Lung (tissue), 12 donors: ENCODE measurements around the gene DUSP5. TPM values are rescaled to one million over a fixed set of nuclear protein-coding genes. Genes with fewer than 3 reads are reported as not detected.
A peak's percentile ranks its signal among the peaks of the same experiment; 100 is the strongest.
"Not testable (repeated sequence)": the region's sequence is repeated elsewhere in the genome, so short reads cannot be mapped to it uniquely, and the experiment has no call there.

Experiments used
- ATAC-seq: fragments of 200-7000 bp; cut with Tn5 transposase; one replicate; pipeline ENCODE4 v1.9.1; 2020; ENCODE audit warnings: moderate number of reproducible peaks; ENCODE audit not compliant: insufficient read depth, low FRiP score
- DNase-seq, 3 donors: peaks; one replicate each; pipeline ENCODE4 v3.0.0-alpha.2; 2013 to 2017
- H3K27ac ChIP-seq, 2 donors: one replicate each; pipeline ENCODE4 v1.5.1; 2013; ENCODE audit warnings: mild to moderate bottlenecking in 2 of 2, moderate library complexity in 2 of 2, control low read depth in 1 of 2, inconsistent platforms in 1 of 2, low read depth in 1 of 2, low read length in 1 of 2
- H3K27me3 ChIP-seq, 3 donors: one replicate each; pipeline ENCODE4 v1.5.1; 2013; ENCODE audit warnings: low read length in 2 of 3; ENCODE audit not compliant: control insufficient read depth in 3 of 3, insufficient read depth in 3 of 3
- H3K36me3 ChIP-seq, 4 donors: one replicate each; pipeline ENCODE4 v1.5.1; 2013; ENCODE audit warnings: low read length in 4 of 4, mild to moderate bottlenecking in 1 of 4, moderate library complexity in 1 of 4; ENCODE audit not compliant: control insufficient read depth in 4 of 4, insufficient read depth in 4 of 4
- H3K4me1 ChIP-seq, 5 donors: one replicate each; pipeline ENCODE4 v1.5.1; 2013; ENCODE audit warnings: low read length in 5 of 5, mild to moderate bottlenecking in 2 of 5, moderate library complexity in 1 of 5; ENCODE audit not compliant: control insufficient read depth in 5 of 5, insufficient read depth in 5 of 5
- H3K4me3 ChIP-seq: one replicate; pipeline ENCODE4 v1.5.1; 2013; ENCODE audit warnings: mild to moderate bottlenecking, control low read depth, moderate library complexity
- H3K9ac ChIP-seq, 2 donors: one replicate each; pipeline ENCODE4 v1.5.1; 2013; ENCODE audit warnings: low read length in 2 of 2, control low read depth in 1 of 2; ENCODE audit not compliant: insufficient read depth in 1 of 2
- H3K9me3 ChIP-seq, 4 donors: one replicate each; pipeline ENCODE4 v1.5.1; 2013; ENCODE audit warnings: low read length in 3 of 4, mild to moderate bottlenecking in 1 of 4, moderate library complexity in 1 of 4; ENCODE audit not compliant: control insufficient read depth in 4 of 4, insufficient read depth in 3 of 4
- CTCF ChIP-seq: IDR thresholded peaks from 2 replicates; pipeline ENCODE4 v1.5.1; 2012; ENCODE audit warnings: mild to moderate bottlenecking; ENCODE audit errors: control extremely low read depth, extremely low read depth
- WGBS, 2 donors: extraction: QIAGEN DNeasy Blood & Tissue Kit; methylation state at CpG; one replicate each; pipeline ENCODE4 v1.1.7; 2013; 5-methylcytosine and 5-hydroxymethylcytosine counted together
- polyA plus RNA-seq, 2 donors: library from polyadenylated mRNA; stranded (reverse); fragments of 200-250 nt; gene quantifications; one replicate each; pipeline ENCODE4 v1.2.1, GENCODE V29; 2013
- total RNA-seq, 2 donors: library from RNA; depleted of rRNA in 1 of 2; stranded (reverse); fragments of >200 nt in 1 of 2; gene quantifications; one replicate each; pipeline ENCODE4 v1.2.1, GENCODE V29; 2014 to 2021
- donor health status: control.
- donor health status: control.
- donor health status: Bipolar disorder and iron deficiency.
- donor health status: healthy.
- donor health status: DM: yes; HTN: yes; CAD: no.

The DUSP5 gene
- total and polyA plus RNA-seq, 4 donors, result 10.3 to 16.4 (median 12.9) TPM

GRCh38 chr10:110530131-110530831, 32.6 kb downstream of the DUSP5 start:
- ATAC-seq, result peak; percentile 83
- no peak overlapping the region for H3K9ac ChIP-seq

GRCh38 chr10:110531687-110532086, 34.0 kb downstream of the DUSP5 start:
- WGBS, 2 donors, result 90 to 93% methylated on average over 2 of the region's 2 CpGs
- no peak for ATAC-seq
- Histone ChIP-seq H3K27ac (no peak overlapping the region), H3K9me3 (no peaks in the 10 kb centered on the region), H3K4me1 (peaks cover 0 to 7% (median 0%) of the 10 kb centered on the region in 5 donors), H3K4me3 (no peak overlapping the region), H3K27me3 (no peaks in the 10 kb centered on the region), H3K9ac (no peak overlapping the region), H3K36me3 (no peaks in the 10 kb centered on the region)
- no peak for DNase-seq
- TF ChIP-seq CTCF, result no peak

More at GRCh38 chr10:110530131-110530831, 32.6 kb downstream of the DUSP5 start:
- WGBS, 2 donors, result 20 to 24% methylated on average over 35 of the region's 35 CpGs
- DNase-seq, result peak; percentile 59 to 68 (median 61)
- peaks cover 0 to 3% (median 0%) of the 10 kb centered on the region in 5 donors for H3K4me1 ChIP-seq
- H3K27ac ChIP-seq, result no peak overlapping the region
- no peak for TF ChIP-seq CTCF
- no peaks in the 10 kb centered on the region for H3K36me3 ChIP-seq
- H3K9me3 ChIP-seq, result no peaks in the 10 kb centered on the region
- H3K27me3 ChIP-seq, result no peaks in the 10 kb centered on the region
- H3K4me3 ChIP-seq, result no peak overlapping the region

GRCh38 chr10:110532628-110533027, 34.9 kb downstream of the DUSP5 start:
- H3K9ac ChIP-seq, ATAC-seq, H3K27me3 ChIP-seq, H3K4me1 ChIP-seq, H3K9me3 ChIP-seq, H3K4me3 ChIP-seq, H3K36me3 ChIP-seq, H3K27ac ChIP-seq, DNase-seq: not testable (repeated sequence)
- WGBS, 2 donors, result 52 to 69% methylated on average over 4 of the region's 4 CpGs

GRCh38 chr10:110533149-110533548, 35.4 kb downstream of the DUSP5 start:
- WGBS, 2 donors, result 6 to 29% methylated on average over 3 of the region's 3 CpGs
- Histone ChIP-seq H3K9me3 (no peaks in the 10 kb centered on the region), H3K27me3 (no peaks in the 10 kb centered on the region), H3K36me3 (no peaks in the 10 kb centered on the region), H3K9ac (no peak overlapping the region), H3K4me3 (no peak overlapping the region), H3K4me1 (peaks cover 0 to 7% (median 0%) of the 10 kb centered on the region in 5 donors), H3K27ac (no peak overlapping the region)
- no peak for TF ChIP-seq CTCF
- ATAC-seq, result no peak
- DNase-seq, result peak; percentile 41 to 56 (median 53)
